Panc1 (cell line): ENCODE data around the gene FHIT.

Source experiments
- POLR2AphosphoS5 ChIP-seq: IDR thresholded peaks from 2 replicates; pipeline ENCODE4 v1.6.1; 2012; ENCODE audit warnings: mild to moderate bottlenecking, low read depth, low read length, moderate library complexity
- SIN3A ChIP-seq: IDR thresholded peaks from 2 replicates; pipeline ENCODE4 v1.6.1; 2012; ENCODE audit warnings: low read depth, mild to moderate bottlenecking, low read length, moderate library complexity, borderline replicate concordance; ENCODE audit not compliant: insufficient read depth
- TF ChIP-seq, protein P1 (sequence below), 2 experiments: IDR thresholded peaks; 2 replicates each; pipeline ENCODE4 v1.6.1; 2011 to 2012; ENCODE audit warnings: low read depth in 2 of 2, control low read depth in 1 of 2, low read length in 1 of 2, mild to moderate bottlenecking in 1 of 2, moderate library complexity in 1 of 2; ENCODE audit not compliant: insufficient read depth in 1 of 2
- TF ChIP-seq, protein P2 (sequence below): fragments of 450-650 bp; IDR thresholded peaks from 2 replicates; pipeline ENCODE4 v1.5.1; 2017; ENCODE audit warnings: mild to moderate bottlenecking

DNA sequence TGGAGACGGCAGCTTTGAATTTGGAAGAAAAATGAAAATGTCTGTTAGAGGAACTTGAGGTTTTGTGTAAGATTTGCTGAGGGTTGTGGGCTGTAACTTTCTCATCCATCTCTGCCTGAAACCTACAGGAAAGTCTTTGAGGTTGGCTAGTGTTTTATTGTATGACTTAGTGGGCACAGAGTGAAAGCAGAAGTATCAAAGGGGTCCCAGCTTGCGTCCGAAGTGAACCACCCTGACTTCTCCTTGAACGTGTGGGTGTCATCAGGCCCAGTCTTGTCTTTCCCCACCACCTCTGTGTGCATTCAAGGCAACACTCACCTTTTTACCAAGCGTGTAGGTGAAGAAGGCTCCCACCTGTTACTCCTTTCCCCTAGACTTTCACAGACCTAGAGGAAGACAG, 1519.3 kb downstream of the FHIT start:
- TF ChIP-seq, protein P1, sequence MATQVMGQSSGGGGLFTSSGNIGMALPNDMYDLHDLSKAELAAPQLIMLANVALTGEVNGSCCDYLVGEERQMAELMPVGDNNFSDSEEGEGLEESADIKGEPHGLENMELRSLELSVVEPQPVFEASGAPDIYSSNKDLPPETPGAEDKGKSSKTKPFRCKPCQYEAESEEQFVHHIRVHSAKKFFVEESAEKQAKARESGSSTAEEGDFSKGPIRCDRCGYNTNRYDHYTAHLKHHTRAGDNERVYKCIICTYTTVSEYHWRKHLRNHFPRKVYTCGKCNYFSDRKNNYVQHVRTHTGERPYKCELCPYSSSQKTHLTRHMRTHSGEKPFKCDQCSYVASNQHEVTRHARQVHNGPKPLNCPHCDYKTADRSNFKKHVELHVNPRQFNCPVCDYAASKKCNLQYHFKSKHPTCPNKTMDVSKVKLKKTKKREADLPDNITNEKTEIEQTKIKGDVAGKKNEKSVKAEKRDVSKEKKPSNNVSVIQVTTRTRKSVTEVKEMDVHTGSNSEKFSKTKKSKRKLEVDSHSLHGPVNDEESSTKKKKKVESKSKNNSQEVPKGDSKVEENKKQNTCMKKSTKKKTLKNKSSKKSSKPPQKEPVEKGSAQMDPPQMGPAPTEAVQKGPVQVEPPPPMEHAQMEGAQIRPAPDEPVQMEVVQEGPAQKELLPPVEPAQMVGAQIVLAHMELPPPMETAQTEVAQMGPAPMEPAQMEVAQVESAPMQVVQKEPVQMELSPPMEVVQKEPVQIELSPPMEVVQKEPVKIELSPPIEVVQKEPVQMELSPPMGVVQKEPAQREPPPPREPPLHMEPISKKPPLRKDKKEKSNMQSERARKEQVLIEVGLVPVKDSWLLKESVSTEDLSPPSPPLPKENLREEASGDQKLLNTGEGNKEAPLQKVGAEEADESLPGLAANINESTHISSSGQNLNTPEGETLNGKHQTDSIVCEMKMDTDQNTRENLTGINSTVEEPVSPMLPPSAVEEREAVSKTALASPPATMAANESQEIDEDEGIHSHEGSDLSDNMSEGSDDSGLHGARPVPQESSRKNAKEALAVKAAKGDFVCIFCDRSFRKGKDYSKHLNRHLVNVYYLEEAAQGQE (IDR thresholded peaks at IDR 0.05; ENCODE audit: insufficient read depth in 1 of 2, low read depth in 2 of 2, low read length in 1 of 2), result no peak
- TF ChIP-seq, protein P2, sequence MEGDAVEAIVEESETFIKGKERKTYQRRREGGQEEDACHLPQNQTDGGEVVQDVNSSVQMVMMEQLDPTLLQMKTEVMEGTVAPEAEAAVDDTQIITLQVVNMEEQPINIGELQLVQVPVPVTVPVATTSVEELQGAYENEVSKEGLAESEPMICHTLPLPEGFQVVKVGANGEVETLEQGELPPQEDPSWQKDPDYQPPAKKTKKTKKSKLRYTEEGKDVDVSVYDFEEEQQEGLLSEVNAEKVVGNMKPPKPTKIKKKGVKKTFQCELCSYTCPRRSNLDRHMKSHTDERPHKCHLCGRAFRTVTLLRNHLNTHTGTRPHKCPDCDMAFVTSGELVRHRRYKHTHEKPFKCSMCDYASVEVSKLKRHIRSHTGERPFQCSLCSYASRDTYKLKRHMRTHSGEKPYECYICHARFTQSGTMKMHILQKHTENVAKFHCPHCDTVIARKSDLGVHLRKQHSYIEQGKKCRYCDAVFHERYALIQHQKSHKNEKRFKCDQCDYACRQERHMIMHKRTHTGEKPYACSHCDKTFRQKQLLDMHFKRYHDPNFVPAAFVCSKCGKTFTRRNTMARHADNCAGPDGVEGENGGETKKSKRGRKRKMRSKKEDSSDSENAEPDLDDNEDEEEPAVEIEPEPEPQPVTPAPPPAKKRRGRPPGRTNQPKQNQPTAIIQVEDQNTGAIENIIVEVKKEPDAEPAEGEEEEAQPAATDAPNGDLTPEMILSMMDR, result no peak
- TF ChIP-seq SIN3A, result no peak
- no peak for TF ChIP-seq POLR2AphosphoS5
